Activated naive CD4-positive, alpha-beta T cell treated with anti-CD3 and anti-CD28 coated beads for 36 hours (primary cell): ENCODE results near the gene SPAG16. TPM values are rescaled to one million over a fixed set of nuclear protein-coding genes. Genes with fewer than 3 reads are reported as not detected.

ENCODE experiments used
- CTCF ChIA-PET: fragments of 350-600 bp; sonication (Branson Sonifier 250); formaldehyde crosslinking; loops from one replicate; lab custom pipeline; 2021; ENCODE audit warnings: antibody characterized with exemption; lab: Charles Lee
- DNase-seq: peaks from one replicate; pipeline ENCODE4 v3.0.0-alpha.2; 2020
- H3K27ac Mint-ChIP-seq: one replicate; pipeline ENCODE4 v1.8.0; 2021; ENCODE audit warnings: mild to moderate bottlenecking, mixed read lengths
- H3K27me3 Mint-ChIP-seq: one replicate; pipeline ENCODE4 v1.8.0; 2021; ENCODE audit warnings: low read depth, mixed read lengths
- H3K36me3 Mint-ChIP-seq: one replicate; pipeline ENCODE4 v1.8.0; 2021; ENCODE audit warnings: low read depth, mixed read lengths
- H3K4me1 Mint-ChIP-seq: one replicate; pipeline ENCODE4 v1.8.0; 2021; ENCODE audit warnings: low read depth, mixed read lengths
- H3K4me3 Mint-ChIP-seq: one replicate; pipeline ENCODE4 v1.8.0; 2021; ENCODE audit warnings: mild to moderate bottlenecking, moderate library complexity, mixed read lengths
- H3K9me3 Mint-ChIP-seq: one replicate; pipeline ENCODE4 v1.8.0; 2021; ENCODE audit warnings: mixed read lengths
- intact Hi-C: fragments of 100-400 bp; cut with micrococcal nuclease; formaldehyde crosslinking; loops from one replicate; pipeline ENCODE4 v1.15.1; 2023
- total RNA-seq, 2 experiments: library from RNA; stranded (reverse); gene quantifications; one replicate each; pipeline ENCODE4 v1.2.3, GENCODE V29; 2021

SPAG16 gene
- total RNA-seq, 2 experiments from 2014 or later = 8.4 to 8.8 TPM

DNA sequence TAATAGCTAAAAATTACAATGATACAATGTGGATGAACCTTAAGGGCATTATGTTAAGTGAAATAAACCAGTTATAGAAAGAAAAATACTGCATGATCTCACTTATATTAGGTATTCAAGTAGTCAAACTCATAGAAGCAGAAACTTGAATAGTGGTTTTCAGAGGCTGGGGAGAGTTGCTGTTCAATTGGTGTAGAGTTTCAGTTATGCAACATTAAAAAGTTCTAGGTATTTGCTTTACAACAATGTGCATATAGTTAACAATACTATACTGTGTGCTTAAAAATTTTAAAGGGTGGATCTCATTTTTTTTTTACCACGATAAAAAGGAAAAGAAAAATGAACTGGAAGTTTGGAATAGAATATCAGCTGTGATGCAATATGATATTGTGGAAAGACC, 479.1 kb downstream of the SPAG16 start:
- Mint-ChIP-seq H3K27me3 (no peaks in the 10 kb centered on the region), H3K36me3 (no peaks in the 10 kb centered on the region), H3K9me3 (peaks cover 2% of the 10 kb centered on the region), H3K4me3 (no peak overlapping the region), H3K27ac (no peak overlapping the region), H3K4me1 (no peaks in the 10 kb centered on the region)
- no peak for DNase-seq
- CTCF ChIA-PET = no interaction called here
- intact Hi-C loops = no loop called here

DNA sequence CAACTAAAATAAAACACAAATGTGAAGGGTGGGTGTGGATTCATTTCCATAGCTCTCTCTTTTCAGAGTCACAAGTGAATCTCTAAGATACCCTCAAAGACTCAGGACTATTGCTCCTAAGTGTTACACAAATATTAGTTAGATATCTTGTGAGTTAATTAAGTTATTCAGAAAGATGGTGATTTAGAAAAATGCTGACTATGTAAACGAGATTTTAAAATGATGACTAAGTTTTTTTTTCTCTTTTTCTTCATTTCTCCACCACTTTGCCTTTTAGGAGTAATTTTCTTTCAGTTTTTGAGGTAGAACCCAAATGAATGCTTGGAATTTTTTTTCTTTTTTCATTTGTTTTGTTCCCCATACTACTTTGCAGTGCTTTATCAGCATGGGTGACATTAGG, 479.7 kb downstream of the SPAG16 start:
- Mint-ChIP-seq H3K4me1 (no peaks in the 10 kb centered on the region), H3K27me3 (no peaks in the 10 kb centered on the region), H3K27ac (no peak overlapping the region), H3K36me3 (no peaks in the 10 kb centered on the region), H3K4me3 (no peak overlapping the region), H3K9me3 (peaks cover 2% of the 10 kb centered on the region)
- CTCF ChIA-PET = no interaction called here
- intact Hi-C loops = no loop called here
- DNase-seq = no peak

DNA sequence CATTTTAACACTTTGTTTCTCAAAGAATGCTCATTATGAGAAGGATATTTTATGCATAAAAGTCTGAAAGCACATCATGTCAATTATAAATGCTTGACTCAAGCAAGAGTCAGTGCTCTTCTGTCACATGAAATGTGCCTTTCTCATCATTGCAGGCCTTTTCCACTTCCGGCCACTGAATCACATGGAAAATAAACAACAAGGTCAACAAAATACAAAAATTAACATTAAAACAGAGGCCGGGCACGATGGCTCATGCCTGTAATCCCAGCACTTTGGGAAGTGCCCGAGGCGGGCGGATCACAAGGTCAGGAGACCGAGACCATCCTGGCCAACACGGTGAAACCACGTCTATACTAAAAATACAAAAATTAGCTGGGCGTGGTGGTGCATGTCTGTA, 480.6 kb downstream of the SPAG16 start:
- Mint-ChIP-seq H3K36me3 (no peaks in the 10 kb centered on the region), H3K4me3 (no peak overlapping the region), H3K27ac (no peak overlapping the region), H3K9me3 (peaks cover 2% of the 10 kb centered on the region), H3K27me3 (no peaks in the 10 kb centered on the region), H3K4me1 (no peaks in the 10 kb centered on the region)
- intact Hi-C loops = no loop called here
- CTCF ChIA-PET = no interaction called here
- DNase-seq = no peak

DNA sequence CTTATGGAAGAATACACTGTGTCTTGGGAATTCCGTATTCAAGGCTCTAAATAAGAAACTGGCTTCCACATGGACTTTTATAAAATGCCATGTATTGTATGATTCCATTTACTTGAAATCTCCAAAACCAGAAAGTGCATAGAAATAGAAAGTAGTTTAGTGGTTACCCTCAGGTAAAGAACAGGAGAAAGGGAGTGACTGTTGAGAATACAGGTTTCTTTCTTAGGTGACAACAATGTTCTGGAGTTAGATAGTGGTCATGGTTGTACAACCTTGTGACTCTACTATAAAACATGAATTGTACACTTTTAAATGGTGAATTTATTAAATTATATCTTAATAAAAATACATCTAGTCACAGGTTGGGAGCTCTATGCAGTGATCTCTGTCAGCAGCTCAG, 481.8 kb downstream of the SPAG16 start:
- H3K36me3 Mint-ChIP-seq = no peaks in the 10 kb centered on the region
- CTCF ChIA-PET = interaction anchor here (0.8 kb wide), 1 partner anchor 33 kb away, joined by 3 read pairs; no protein-coding TSS in a partner anchor
- H3K27me3 Mint-ChIP-seq = no peaks in the 10 kb centered on the region
- H3K27ac Mint-ChIP-seq = no peak overlapping the region
- no peaks in the 10 kb centered on the region for H3K4me1 Mint-ChIP-seq
- no peak for DNase-seq
- peaks cover 2% of the 10 kb centered on the region for H3K9me3 Mint-ChIP-seq
- no peak overlapping the region for H3K4me3 Mint-ChIP-seq
- intact Hi-C loops = no loop called here

DNA sequence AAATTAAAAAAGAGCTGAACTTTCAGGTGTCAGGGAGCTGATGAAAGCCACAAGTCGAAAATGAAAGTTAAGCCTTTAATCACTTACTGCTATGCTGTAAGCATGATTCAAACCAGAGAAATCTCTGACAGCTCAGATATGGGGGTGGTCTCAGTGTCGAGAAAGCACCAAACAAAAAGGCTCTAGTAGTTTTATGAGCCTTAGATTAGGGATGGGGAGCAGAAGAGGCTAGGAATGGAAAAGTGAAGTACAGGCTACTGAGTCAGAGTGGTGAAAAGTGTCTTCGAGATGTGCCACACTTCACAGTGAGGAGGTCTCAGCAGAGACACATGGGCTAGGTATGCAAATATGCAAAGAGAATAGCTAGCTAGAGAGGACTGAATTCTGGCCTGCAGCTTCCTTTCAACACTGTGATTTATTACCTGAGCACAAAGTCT, 482.2 kb downstream of the SPAG16 start:
- H3K4me3 Mint-ChIP-seq = no peak overlapping the region
- no peaks in the 10 kb centered on the region for H3K27me3 Mint-ChIP-seq
- CTCF ChIA-PET = interaction anchor here (0.8 kb wide), 1 partner anchor 33 kb away, joined by 3 read pairs; no protein-coding TSS in a partner anchor
- no peaks in the 10 kb centered on the region for H3K36me3 Mint-ChIP-seq
- intact Hi-C loops = no loop called here
- no peak overlapping the region for H3K27ac Mint-ChIP-seq
- peaks cover 2% of the 10 kb centered on the region for H3K9me3 Mint-ChIP-seq
- no peak for DNase-seq
- no peaks in the 10 kb centered on the region for H3K4me1 Mint-ChIP-seq

DNA sequence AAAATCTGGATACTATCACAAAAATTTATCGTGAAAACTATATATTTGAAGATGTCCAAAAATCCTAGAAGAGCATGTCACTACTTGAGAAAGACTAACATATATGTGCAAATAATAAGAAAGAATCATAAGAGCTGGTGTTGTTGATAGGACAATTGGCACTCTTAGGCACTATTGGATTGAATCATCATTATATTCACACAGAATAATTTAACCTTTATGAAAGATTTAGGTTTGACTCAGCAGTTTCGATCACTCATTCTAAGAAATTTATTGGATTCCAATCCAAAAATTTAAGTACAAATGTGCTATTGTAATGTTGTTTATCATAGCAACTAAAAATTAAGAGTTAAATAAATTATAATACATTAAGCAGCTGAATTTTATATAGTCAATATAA, 503.6 kb downstream of the SPAG16 start:
- H3K36me3 Mint-ChIP-seq = no peaks in the 10 kb centered on the region
- CTCF ChIA-PET = no interaction called here

DNA sequence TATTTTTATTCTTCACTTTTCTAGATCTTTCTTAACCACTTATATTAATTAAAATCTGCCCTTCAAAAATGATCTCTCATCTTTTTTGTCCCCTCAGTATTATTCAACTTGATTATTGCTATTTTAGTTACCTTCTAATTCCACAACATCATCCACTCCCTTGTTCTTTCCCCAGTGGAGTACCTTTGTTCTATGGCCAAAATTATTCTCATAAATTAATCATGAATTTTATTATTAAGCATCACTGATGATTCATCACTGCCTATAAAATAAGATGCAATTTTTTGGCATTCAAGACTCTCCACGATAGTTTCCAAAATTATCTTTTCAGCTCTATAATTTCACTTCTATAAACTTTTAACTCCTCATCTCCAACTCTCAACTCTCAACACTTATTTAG, 505.7 kb downstream of the SPAG16 start:
- intact Hi-C loops = no loop called here
- CTCF ChIA-PET = no interaction called here
- no peak overlapping the region for H3K4me3 Mint-ChIP-seq
- no peaks in the 10 kb centered on the region for H3K9me3 Mint-ChIP-seq
- H3K4me1 Mint-ChIP-seq = no peaks in the 10 kb centered on the region
- H3K27me3 Mint-ChIP-seq = no peaks in the 10 kb centered on the region
- no peak overlapping the region for H3K27ac Mint-ChIP-seq
- H3K36me3 Mint-ChIP-seq = no peaks in the 10 kb centered on the region
- no peak for DNase-seq

More for the DNA sequence above, 503.6 kb downstream of the SPAG16 start:
- H3K4me3 Mint-ChIP-seq = no peak overlapping the region
- intact Hi-C loops = no loop called here
- no peaks in the 10 kb centered on the region for H3K9me3 Mint-ChIP-seq
- no peak for DNase-seq
- no peaks in the 10 kb centered on the region for H3K4me1 Mint-ChIP-seq
- no peak overlapping the region for H3K27ac Mint-ChIP-seq
- no peaks in the 10 kb centered on the region for H3K27me3 Mint-ChIP-seq

DNA sequence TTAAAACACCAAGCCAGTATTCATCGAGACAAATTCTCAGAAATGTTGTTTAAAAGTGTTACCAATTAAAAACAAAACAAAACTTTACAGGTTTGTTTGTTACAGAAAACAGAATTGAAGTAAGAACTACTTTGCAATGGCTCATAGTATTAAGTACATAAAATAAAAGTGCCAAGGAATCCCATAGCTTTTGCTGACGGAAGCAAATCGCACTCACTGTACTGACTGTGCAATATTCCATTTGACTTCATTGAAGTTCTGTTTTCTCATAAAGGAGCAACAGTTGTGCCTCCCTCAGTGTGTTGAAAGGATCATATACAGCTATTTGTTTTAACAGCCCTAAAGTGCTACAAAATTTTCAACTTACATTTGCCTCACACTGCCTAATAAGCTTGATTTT, 507.8 kb downstream of the SPAG16 start:
- H3K27me3 Mint-ChIP-seq = no peaks in the 10 kb centered on the region
- no peak overlapping the region for H3K27ac Mint-ChIP-seq
- no peaks in the 10 kb centered on the region for H3K9me3 Mint-ChIP-seq
- no peak for DNase-seq
- H3K4me3 Mint-ChIP-seq = no peak overlapping the region
- CTCF ChIA-PET = no interaction called here
- intact Hi-C loops = no loop called here
- no peaks in the 10 kb centered on the region for H3K4me1 Mint-ChIP-seq
- no peaks in the 10 kb centered on the region for H3K36me3 Mint-ChIP-seq

DNA sequence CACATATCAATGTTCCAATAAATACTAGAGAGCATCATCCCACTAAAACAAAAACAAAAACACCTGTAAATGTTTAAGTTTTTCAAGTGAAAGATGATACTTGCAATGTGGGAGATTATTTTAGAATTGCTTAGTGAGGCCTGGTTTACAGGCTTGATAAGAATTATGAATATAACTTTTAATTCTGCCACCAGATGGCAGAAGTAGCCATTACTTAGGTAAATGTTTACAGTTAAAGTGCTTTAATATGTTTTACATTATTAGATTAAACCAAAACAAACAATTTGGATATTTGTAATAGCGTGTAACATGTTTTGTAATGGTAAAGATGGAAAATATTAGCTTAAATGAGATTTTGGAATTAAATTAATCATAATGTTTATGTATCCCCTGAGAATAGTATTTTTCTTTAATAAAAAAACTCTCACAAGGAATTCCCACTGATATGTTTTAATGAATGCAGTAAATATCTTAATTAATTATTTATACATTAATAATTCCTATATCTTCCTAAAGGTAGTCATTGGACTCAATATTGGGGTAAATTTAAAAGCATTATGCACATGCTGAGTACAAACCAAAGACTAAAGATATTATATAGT, 522.0 kb downstream of the SPAG16 start:
- intact Hi-C loops = loop anchor here (1.0 to 10.0 kb wide), 4 partner anchors 554 to 1463 kb away; no protein-coding TSS in a partner anchor
- no peaks in the 10 kb centered on the region for H3K36me3 Mint-ChIP-seq

DNA sequence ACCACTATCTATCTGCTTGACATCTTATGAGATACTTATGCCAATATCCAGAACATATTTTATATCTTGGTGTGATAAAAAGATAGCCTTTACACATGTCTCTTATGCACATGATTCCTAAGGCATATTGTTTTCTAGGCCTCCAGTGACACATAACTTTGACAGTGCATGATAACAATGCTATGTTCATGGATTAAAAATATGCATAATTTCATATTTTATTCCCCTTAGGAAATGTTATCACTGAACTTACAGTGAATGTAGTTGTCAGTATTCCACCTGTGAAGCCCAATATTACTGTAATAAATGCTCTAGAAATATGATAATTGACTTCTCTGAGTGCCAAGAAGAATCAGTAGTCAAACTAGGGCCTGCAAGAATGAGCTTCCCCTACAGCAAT, 532.3 kb downstream of the SPAG16 start:
- Mint-ChIP-seq H3K27ac (no peak overlapping the region), H3K36me3 (no peaks in the 10 kb centered on the region), H3K9me3 (peaks cover 4% of the 10 kb centered on the region), H3K4me1 (no peaks in the 10 kb centered on the region), H3K4me3 (no peak overlapping the region), H3K27me3 (no peaks in the 10 kb centered on the region)
- CTCF ChIA-PET = interaction anchor here (0.7 kb wide), 1 partner anchor 25 kb away, joined by 3 read pairs; no protein-coding TSS in a partner anchor
- no peak for DNase-seq
- intact Hi-C loops = no loop called here

More for the DNA sequence above, 522.0 kb downstream of the SPAG16 start:
- DNase-seq = no peak
- Mint-ChIP-seq H3K27me3 (no peaks in the 10 kb centered on the region), H3K4me1 (no peaks in the 10 kb centered on the region), H3K9me3 (no peaks in the 10 kb centered on the region), H3K4me3 (no peak overlapping the region), H3K27ac (no peak overlapping the region)
- CTCF ChIA-PET = interaction anchor here (0.7 kb wide), 1 partner anchor 1328 kb away, joined by 3 read pairs; no protein-coding TSS in a partner anchor

DNA sequence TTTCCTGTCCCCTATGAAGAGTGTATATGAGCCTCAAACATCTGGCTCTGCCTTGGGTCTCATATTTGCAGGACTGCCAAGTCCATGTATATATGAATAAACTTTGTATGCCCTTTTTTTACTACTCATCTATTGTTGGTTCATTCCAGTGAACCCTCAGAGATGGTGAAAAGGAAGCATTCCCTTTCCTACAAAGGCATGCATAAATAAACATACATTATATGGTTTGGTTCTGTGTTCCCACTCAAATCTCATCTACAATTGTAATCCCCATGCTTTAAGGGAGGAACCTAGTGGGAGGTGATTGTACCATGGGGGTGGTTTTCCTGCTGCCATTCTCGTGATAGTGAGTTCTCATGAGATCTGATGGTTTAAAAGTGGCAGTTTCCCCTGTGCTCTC, 534.2 kb downstream of the SPAG16 start:
- no peak for DNase-seq
- Mint-ChIP-seq H3K4me3 (no peak overlapping the region), H3K36me3 (no peaks in the 10 kb centered on the region), H3K27me3 (no peaks in the 10 kb centered on the region), H3K4me1 (no peaks in the 10 kb centered on the region), H3K9me3 (peaks cover 4% of the 10 kb centered on the region), H3K27ac (no peak overlapping the region)
- CTCF ChIA-PET = no interaction called here
- intact Hi-C loops = no loop called here

DNA sequence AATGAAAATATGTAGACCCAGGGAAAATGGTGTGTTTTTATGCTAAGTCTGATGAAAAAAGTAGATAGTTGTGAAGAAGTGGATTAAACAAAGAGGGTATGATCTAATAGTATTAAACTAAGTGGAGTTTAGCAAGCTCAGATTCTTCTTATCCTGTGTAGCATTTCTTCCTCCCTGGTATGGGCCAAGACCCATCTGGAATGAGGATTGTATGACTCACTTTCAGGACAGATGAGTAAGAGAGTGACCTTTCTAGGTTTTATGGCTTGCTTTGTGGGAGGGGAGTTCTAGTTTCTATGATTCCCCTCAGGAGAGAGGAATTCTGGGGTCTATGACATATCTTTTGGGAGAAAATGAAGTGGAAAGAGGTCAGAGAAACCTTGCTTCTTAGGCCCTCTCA, 550.1 kb downstream of the SPAG16 start:
- intact Hi-C loops = no loop called here
- Mint-ChIP-seq H3K27me3 (peaks cover 3% of the 10 kb centered on the region), H3K9me3 (peaks cover 3% of the 10 kb centered on the region), H3K36me3 (no peaks in the 10 kb centered on the region), H3K4me1 (no peaks in the 10 kb centered on the region), H3K27ac (no peak overlapping the region), H3K4me3 (no peak overlapping the region)
- CTCF ChIA-PET = no interaction called here
- DNase-seq = no peak

DNA sequence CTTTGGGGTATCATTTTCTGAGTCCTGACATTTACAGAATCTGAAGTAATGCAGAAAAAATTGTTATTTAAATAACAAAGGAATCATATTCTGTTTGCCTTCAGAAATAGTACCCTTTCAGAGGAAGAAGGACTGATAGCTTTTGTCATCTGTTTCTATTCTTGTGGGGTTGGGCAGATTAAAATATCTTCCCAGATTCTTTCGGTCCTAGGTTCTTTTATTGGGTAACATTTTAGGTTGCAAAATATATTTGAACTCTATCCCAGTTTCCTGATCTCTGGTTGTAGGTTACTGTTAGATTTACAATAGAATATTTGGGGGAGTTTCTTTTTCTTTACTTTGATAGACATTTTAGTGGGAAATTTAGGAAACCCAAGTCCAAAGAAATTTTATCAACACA, 550.5 kb downstream of the SPAG16 start:
- Mint-ChIP-seq H3K4me1 (no peaks in the 10 kb centered on the region), H3K36me3 (no peaks in the 10 kb centered on the region), H3K4me3 (no peak overlapping the region), H3K27ac (no peak overlapping the region), H3K9me3 (peaks cover 3% of the 10 kb centered on the region), H3K27me3 (peaks cover 3% of the 10 kb centered on the region)
- DNase-seq = no peak
- intact Hi-C loops = no loop called here
- CTCF ChIA-PET = no interaction called here
